HepG2 (cell line): Measurements from ENCODE around the gene MPST. TPM values are rescaled to one million over a fixed set of nuclear protein-coding genes. Genes with fewer than 3 reads are reported as not detected.

Experiments
- GATA4 ChIP-seq: sonication (generic); IDR thresholded peaks from 2 replicates; pipeline ENCODE4 v1.6.1; 2016; ENCODE audit warnings: antibody characterized with exemption, low read depth, borderline replicate concordance
- KMT2A ChIP-seq: sonication (generic); formaldehyde crosslinking; IDR thresholded peaks from 2 replicates; pipeline ENCODE4 v1.4.0; 2020; ENCODE audit warnings: missing genetic modification reagents
- MTA3 ChIP-seq: sonication (generic); formaldehyde crosslinking; IDR thresholded peaks from 2 replicates; pipeline ENCODE4 v1.4.0; 2020; ENCODE audit warnings: missing genetic modification reagents
- MTF2 ChIP-seq: sonication (generic); formaldehyde crosslinking; IDR thresholded peaks from 2 replicates; pipeline ENCODE4 v1.5.0; 2020; ENCODE audit warnings: missing genetic modification reagents, borderline replicate concordance
- MYC ChIP-seq: sonication (generic); formaldehyde crosslinking; IDR thresholded peaks from 2 replicates; pipeline ENCODE4 v1.9.0; 2021; ENCODE audit warnings: missing genetic modification reagents, borderline replicate concordance
- NONO ChIP-seq, 2 experiments: fragments of 450-650 bp in 1 of 2; sonication (generic) in 1 of 2; formaldehyde crosslinking in 1 of 2; IDR thresholded peaks in 1 of 2; conservative IDR thresholded peaks in 1 of 2; 2 replicates each; pipeline versions ENCODE4 v1.6.1 to v1.8.0; 2017 to 2022; ENCODE audit warnings: mild to moderate bottlenecking in 1 of 2, missing genetic modification reagents in 1 of 2, moderate library complexity in 1 of 2
- POLR2A ChIP-seq, 2 experiments: IDR thresholded peaks; 2 replicates each; pipeline ENCODE4 v1.6.1; 2011; ENCODE audit warnings: low read depth in 2 of 2, low read length in 2 of 2, mild to moderate bottlenecking in 1 of 2, moderate library complexity in 1 of 2; ENCODE audit not compliant: insufficient read depth in 1 of 2
- POLR2G ChIP-seq: fragments of 200-400 bp; formaldehyde crosslinking; IDR thresholded peaks from 2 replicates; pipeline ENCODE4 v1.6.1; 2018; ENCODE audit warnings: mild to moderate bottlenecking, low read depth, low read length, moderate library complexity
- SAP130 ChIP-seq: IDR thresholded peaks from 2 replicates; pipeline ENCODE4 v1.6.1; 2016; ENCODE audit warnings: low read depth
- ZFP37 ChIP-seq: sonication (generic); formaldehyde crosslinking; IDR thresholded peaks from 2 replicates; pipeline ENCODE4 v1.4.0; 2020; ENCODE audit warnings: missing genetic modification reagents, borderline replicate concordance
- ZNF260 ChIP-seq: sonication (generic); formaldehyde crosslinking; IDR thresholded peaks from 2 replicates; pipeline ENCODE4 v1.4.0; 2020; ENCODE audit warnings: missing genetic modification reagents, low read depth, mild to moderate bottlenecking, borderline replicate concordance
- ZNF326 ChIP-seq: sonication (generic); formaldehyde crosslinking; IDR thresholded peaks from 2 replicates; pipeline ENCODE4 v1.4.0; 2020; ENCODE audit warnings: missing genetic modification reagents, borderline replicate concordance
- ZNF460 ChIP-seq: sonication (generic); formaldehyde crosslinking; IDR thresholded peaks from 2 replicates; pipeline ENCODE4 v1.5.1; 2020; ENCODE audit warnings: missing genetic modification reagents, mild to moderate bottlenecking, borderline replicate concordance
- ZNF703 ChIP-seq: sonication (generic); formaldehyde crosslinking; IDR thresholded peaks from 2 replicates; pipeline ENCODE4 v1.5.1; 2020; ENCODE audit warnings: missing genetic modification reagents, mild to moderate bottlenecking, moderate library complexity, borderline replicate concordance
- polyA plus RNA-seq, 8 experiments: library from polyadenylated mRNA; depleted of rRNA in 3 of 8; stranded (reverse) in 7 of 8; unstranded in 1 of 8; fragments of >200 nt; fragmentation: Illumina TruSeq in 4 of 8; extraction: Trizol in 4 of 8; gene quantifications; 2 replicates each; pipeline versions ENCODE4 v1.2.1 to v1.2.3, GENCODE V29; 2011 to 2016; ENCODE audit warnings: low read depth in 4 of 8, missing spikeins in 1 of 8, mixed read lengths in 1 of 8; ENCODE audit not compliant: insufficient read depth in 1 of 8
- total RNA-seq, 5 experiments: library from RNA; depleted of rRNA; stranded (reverse); fragments of >200 nt; fragmentation: Illumina TruSeq; extraction: Trizol; gene quantifications; 2 replicates each; pipeline ENCODE4 v1.2.3, GENCODE V29; 2016; ENCODE audit warnings: low read depth in 1 of 5
- TF ChIP-seq, protein P1 (sequence below): sonication (generic); formaldehyde crosslinking; IDR thresholded peaks from 2 replicates; pipeline ENCODE4 v1.5.0; 2020; ENCODE audit warnings: mild to moderate bottlenecking, missing genetic modification reagents
- TF ChIP-seq, protein P2 (sequence below): sonication (generic); formaldehyde crosslinking; IDR thresholded peaks from 2 replicates; pipeline ENCODE4 v1.8.0; 2022; ENCODE audit warnings: mild to moderate bottlenecking, missing genetic modification reagents, borderline replicate concordance
- TF ChIP-seq, protein P3 (sequence below): sonication (generic); formaldehyde crosslinking; IDR thresholded peaks from 2 replicates; pipeline ENCODE4 v1.4.0; 2020; ENCODE audit warnings: low read depth, missing genetic modification reagents
- TF ChIP-seq, protein P4 (sequence below): sonication (generic); formaldehyde crosslinking; conservative IDR thresholded peaks from 2 replicates; pipeline ENCODE4 v1.4.0; 2020; ENCODE audit warnings: missing genetic modification reagents

MPST gene
- total and polyA plus RNA-seq, 2 of the 13 experiments (the other 11 are each of a cell fraction or from before 2014, with no cell fraction given) = 133 to 141 TPM

DNA sequence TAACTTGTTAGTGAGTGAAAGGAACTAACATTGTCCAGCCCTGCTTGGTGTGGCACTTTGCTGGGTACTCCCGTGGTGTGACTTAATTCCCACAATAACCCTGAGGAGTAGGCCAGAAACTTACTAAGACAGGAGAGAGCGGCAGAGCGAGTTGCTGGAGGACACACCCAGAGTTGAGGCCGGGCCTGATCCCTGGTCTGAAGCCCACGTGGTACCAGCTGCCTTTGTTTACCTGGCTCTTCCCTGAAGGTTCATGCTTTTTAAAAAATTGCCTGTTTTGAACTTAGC, 594 bp downstream of the MPST start (continued):
- TF ChIP-seq, protein P1, sequence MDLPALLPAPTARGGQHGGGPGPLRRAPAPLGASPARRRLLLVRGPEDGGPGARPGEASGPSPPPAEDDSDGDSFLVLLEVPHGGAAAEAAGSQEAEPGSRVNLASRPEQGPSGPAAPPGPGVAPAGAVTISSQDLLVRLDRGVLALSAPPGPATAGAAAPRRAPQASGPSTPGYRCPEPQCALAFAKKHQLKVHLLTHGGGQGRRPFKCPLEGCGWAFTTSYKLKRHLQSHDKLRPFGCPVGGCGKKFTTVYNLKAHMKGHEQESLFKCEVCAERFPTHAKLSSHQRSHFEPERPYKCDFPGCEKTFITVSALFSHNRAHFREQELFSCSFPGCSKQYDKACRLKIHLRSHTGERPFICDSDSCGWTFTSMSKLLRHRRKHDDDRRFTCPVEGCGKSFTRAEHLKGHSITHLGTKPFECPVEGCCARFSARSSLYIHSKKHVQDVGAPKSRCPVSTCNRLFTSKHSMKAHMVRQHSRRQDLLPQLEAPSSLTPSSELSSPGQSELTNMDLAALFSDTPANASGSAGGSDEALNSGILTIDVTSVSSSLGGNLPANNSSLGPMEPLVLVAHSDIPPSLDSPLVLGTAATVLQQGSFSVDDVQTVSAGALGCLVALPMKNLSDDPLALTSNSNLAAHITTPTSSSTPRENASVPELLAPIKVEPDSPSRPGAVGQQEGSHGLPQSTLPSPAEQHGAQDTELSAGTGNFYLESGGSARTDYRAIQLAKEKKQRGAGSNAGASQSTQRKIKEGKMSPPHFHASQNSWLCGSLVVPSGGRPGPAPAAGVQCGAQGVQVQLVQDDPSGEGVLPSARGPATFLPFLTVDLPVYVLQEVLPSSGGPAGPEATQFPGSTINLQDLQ (CRISPR knock-in tag) = 0 out of 2 replicates have a peak, but pooled peaks have one; percentile 4
- TF ChIP-seq MYC (CRISPR knock-in tag) (peak; percentile 85; the same call in 1 of the 2 replicates), ZNF260 (no peak), GATA4 (no peak), POLR2A (IDR thresholded peaks at IDR 0.05; ENCODE audit: insufficient read depth in 1 of 2, low read depth in 2 of 2, low read length in 2 of 2) (peak in 1 of 2 experiments; percentile 39; a peak in 1 of 4 replicates), NONO (IDR thresholded peaks at IDR 0.05) (no peak), NONO (CRISPR knock-in tag; conservative IDR thresholded peaks at IDR 0.05) (0 out of 2 replicates have a peak, but pooled peaks have one; percentile 3), ZNF326 (CRISPR knock-in tag) (no peak), MTA3 (CRISPR knock-in tag) (no peak), POLR2G (peak; percentile 28; the same call in 1 of the 2 replicates), MTF2 (CRISPR knock-in tag) (no peak), KMT2A (CRISPR knock-in tag) (peak; percentile 43; the same call in 1 of the 2 replicates), SAP130 (CRISPR knock-in tag) (peak; percentile 70), ZNF703 (CRISPR knock-in tag) (no peak), ZFP37 (CRISPR knock-in tag) (no peak), ZNF460 (no peak)
- TF ChIP-seq, protein P2, sequence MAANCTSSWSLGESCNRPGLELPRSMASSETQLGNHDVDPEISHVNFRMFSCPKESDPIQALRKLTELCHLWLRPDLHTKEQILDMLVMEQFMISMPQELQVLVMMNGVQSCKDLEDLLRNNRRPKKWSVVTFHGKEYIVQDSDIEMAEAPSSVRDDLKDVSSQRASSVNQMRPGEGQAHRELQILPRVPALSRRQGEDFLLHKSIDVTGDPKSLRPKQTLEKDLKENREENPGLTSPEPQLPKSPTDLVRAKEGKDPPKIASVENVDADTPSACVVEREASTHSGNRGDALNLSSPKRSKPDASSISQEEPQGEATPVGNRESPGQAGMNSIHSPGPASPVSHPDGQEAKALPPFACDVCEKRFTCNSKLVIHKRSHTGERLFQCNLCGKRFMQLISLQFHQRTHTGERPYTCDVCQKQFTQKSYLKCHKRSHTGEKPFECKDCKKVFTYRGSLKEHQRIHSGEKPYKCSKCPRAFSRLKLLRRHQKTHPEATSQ (CRISPR knock-in tag) = no peak
- TF ChIP-seq, protein P3, sequence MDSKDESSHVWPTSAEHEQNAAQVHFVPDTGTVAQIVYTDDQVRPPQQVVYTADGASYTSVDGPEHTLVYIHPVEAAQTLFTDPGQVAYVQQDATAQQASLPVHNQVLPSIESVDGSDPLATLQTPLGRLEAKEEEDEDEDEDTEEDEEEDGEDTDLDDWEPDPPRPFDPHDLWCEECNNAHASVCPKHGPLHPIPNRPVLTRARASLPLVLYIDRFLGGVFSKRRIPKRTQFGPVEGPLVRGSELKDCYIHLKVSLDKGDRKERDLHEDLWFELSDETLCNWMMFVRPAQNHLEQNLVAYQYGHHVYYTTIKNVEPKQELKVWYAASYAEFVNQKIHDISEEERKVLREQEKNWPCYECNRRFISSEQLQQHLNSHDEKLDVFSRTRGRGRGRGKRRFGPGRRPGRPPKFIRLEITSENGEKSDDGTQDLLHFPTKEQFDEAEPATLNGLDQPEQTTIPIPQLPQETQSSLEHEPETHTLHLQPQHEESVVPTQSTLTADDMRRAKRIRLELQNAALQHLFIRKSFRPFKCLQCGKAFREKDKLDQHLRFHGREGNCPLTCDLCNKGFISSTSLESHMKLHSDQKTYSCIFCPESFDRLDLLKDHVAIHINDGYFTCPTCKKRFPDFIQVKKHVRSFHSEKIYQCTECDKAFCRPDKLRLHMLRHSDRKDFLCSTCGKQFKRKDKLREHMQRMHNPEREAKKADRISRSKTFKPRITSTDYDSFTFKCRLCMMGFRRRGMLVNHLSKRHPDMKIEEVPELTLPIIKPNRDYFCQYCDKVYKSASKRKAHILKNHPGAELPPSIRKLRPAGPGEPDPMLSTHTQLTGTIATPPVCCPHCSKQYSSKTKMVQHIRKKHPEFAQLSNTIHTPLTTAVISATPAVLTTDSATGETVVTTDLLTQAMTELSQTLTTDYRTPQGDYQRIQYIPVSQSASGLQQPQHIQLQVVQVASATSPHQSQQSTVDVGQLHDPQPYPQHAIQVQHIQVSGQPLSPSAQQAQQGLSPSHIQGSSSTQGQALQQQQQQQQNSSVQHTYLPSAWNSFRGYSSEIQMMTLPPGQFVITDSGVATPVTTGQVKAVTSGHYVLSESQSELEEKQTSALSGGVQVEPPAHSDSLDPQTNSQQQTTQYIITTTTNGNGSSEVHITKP (CRISPR knock-in tag) = peak; percentile 42; the same call in 1 of the 2 replicates
- TF ChIP-seq, protein P4, sequence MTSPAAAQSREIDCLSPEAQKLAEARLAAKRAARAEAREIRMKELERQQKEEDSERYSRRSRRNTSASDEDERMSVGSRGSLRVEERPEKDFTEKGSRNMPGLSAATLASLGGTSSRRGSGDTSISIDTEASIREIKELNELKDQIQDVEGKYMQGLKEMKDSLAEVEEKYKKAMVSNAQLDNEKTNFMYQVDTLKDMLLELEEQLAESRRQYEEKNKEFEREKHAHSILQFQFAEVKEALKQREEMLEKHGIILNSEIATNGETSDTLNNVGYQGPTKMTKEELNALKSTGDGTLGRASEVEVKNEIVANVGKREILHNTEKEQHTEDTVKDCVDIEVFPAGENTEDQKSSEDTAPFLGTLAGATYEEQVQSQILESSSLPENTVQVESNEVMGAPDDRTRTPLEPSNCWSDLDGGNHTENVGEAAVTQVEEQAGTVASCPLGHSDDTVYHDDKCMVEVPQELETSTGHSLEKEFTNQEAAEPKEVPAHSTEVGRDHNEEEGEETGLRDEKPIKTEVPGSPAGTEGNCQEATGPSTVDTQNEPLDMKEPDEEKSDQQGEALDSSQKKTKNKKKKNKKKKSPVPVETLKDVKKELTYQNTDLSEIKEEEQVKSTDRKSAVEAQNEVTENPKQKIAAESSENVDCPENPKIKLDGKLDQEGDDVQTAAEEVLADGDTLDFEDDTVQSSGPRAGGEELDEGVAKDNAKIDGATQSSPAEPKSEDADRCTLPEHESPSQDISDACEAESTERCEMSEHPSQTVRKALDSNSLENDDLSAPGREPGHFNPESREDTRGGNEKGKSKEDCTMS (CRISPR knock-in tag) = no peak
